ENCODE results near the gene PARP1.
"Not testable (repeated sequence)": the region's sequence is repeated elsewhere in the genome, so short reads cannot be mapped to it uniquely, and the experiment has no call there.

Gene PARP1

DNA sequence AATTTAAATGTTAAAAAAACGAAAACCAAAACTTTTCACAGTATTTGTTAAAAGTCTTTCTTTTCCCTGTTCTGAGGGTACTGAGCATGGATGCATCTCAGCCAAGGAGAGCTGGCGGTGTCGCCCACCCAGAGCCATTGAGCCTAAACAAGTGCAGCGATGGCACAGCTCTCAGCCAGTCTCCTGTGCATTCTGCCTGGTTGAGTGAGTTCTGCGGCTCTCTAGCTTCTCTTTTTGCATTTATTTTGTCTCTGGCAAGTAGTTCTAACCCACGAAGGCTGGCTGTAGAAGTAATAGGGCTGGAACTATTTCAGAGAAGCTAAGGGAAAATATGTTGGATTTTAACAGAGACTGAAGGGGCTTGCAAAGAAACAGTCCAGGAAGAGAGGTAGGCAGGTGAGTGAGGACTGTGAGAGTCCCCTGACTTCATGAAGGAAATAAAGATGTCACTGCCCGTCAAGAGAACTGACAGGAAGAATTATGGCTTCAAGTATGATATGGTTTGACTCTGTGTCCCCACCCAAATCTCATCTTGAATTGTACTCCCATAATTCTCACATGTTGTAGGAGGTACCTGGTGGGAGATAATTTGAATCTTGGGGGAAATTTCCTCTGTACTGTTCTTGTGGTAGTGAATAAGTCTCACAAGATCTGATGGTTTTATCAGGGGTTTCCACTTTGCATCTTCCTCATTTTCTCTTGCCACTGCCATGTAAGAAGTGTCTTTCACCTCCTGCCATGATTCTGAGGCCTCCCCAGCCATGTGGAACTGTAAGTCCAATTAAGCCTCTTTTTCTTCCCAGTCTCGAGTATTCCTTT lies 63.2 kb downstream of the PARP1 start:
- H3K4me1 Mint-ChIP-seq (ENCODE audit: low read depth), result no peaks in the 10 kb centered on the region
- H3K4me3 Mint-ChIP-seq, result no peak overlapping the region
- no peaks in the 10 kb centered on the region for H3K36me3 Mint-ChIP-seq (ENCODE audit: low read depth)
- H3K9me3 Mint-ChIP-seq, result peaks cover 3% of the 10 kb centered on the region
- no peak overlapping the region for H3K27ac Mint-ChIP-seq
- no peak for DNase-seq
- peaks cover 7% of the 10 kb centered on the region for H3K27me3 Mint-ChIP-seq

DNA sequence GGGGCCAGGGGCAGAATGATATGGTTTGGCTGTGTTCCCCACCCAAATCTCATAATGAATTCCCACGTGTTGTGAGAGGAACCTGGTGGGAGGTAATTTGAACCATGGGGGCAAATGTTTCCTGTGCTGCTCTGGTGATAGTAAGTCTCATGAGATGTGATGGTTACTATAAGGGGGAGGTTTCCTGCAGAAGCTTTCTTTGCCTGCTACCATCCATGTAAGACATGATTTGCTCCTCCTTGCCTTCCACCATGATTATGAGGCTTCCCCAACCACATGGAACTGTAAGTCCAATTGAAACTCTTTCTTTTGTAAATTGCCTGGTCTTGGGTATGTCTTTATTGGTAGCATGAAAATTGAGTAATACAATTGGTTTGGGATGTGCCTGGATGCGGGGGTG lies 65.2 kb downstream of the PARP1 start:
- no peak for DNase-seq
- H3K4me1 Mint-ChIP-seq (ENCODE audit: low read depth), result peaks cover 4% of the 10 kb centered on the region
- no peak overlapping the region for H3K27ac Mint-ChIP-seq
- no peak overlapping the region for H3K4me3 Mint-ChIP-seq
- no peaks in the 10 kb centered on the region for H3K36me3 Mint-ChIP-seq (ENCODE audit: low read depth)
- H3K27me3 Mint-ChIP-seq, result peaks cover 7% of the 10 kb centered on the region
- peaks cover 3% of the 10 kb centered on the region for H3K9me3 Mint-ChIP-seq

DNA sequence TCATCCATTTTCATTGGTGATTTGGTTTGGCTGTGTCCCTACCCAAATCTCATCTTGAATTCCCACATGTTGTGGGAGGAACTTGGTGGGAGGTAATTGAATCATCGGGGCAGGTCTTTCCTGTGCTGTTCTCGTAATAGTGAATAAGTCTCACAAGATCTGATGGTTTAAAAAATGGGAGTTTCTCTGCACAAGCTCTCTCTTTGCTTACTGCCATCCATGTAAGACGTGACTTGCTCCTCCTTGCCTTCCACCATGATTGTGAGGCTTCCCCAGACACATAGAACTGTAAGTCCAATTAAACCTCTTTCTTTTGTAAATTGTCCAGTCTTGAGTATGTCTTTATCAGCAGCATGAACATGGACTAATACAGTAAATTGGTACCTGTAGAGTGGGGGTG lies 67.8 kb downstream of the PARP1 start:
- H3K4me1 Mint-ChIP-seq (ENCODE audit: low read depth), result peaks cover 12% of the 10 kb centered on the region
- not testable (repeated sequence) for H3K36me3 Mint-ChIP-seq (ENCODE audit: low read depth); H3K27me3 Mint-ChIP-seq; H3K4me3 Mint-ChIP-seq; H3K9me3 Mint-ChIP-seq; H3K27ac Mint-ChIP-seq; DNase-seq

DNA sequence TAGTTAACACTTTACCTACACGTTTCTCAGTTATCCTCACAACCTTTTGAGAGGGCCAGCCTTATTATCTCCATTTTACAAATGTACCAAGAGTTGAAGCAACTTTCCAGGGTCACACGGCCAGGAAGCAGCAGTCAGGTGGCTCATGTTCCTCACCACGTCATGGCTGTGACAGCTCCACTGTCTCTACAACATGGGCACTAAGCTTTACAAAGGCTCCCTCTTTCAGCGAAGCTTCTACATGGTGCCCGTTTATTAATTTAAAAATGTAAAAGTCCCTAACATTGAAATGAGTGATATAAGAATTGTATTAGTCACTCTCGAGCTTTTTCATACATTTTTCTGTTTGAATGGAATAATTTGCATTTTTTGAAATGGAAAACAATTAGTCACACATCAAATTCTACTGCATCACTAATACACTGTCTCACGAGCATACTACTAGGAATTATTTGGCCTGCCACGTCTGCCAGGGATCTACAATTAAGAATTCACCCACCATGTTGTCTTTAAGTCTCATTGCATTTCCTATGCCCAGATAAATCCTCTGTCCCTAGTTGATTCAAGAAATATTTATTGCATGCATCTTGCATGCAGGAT lies 70.5 kb downstream of the PARP1 start:
- Mint-ChIP-seq H3K4me3 (no peak overlapping the region), H3K27me3 (peaks cover 7% of the 10 kb centered on the region), H3K9me3 (peaks cover 3% of the 10 kb centered on the region), H3K36me3 (ENCODE audit: low read depth) (no peaks in the 10 kb centered on the region), H3K4me1 (ENCODE audit: low read depth) (peaks cover 19% of the 10 kb centered on the region), H3K27ac (peak overlapping the region; percentile 84)
- DNase-seq, result no peak

DNA sequence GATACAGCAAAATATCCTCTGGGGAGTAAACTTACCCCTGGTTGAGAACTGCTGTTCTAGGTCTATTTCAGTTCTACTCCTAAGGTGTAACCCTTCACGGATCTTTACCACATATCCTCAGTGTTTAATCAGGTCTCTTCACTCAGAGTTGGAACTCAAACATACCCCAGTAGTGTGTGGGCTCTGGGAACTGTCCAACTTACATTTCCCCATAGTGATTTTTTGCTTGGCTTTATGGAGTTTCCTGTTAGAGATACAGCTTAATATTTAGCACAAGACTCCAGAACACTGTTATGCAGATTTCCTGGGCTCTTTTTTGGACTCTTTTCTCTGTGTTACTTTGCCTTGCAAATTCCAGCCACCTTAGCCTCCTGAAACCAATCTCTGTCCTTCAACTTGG lies 72.2 kb downstream of the PARP1 start:
- Mint-ChIP-seq H3K9me3 (peaks cover 2% of the 10 kb centered on the region), H3K27me3 (peaks cover 6% of the 10 kb centered on the region), H3K4me1 (ENCODE audit: low read depth) (peaks cover 19% of the 10 kb centered on the region), H3K27ac (no peak overlapping the region), H3K4me3 (no peak overlapping the region), H3K36me3 (ENCODE audit: low read depth) (no peaks in the 10 kb centered on the region)
- DNase-seq, result no peak

DNA sequence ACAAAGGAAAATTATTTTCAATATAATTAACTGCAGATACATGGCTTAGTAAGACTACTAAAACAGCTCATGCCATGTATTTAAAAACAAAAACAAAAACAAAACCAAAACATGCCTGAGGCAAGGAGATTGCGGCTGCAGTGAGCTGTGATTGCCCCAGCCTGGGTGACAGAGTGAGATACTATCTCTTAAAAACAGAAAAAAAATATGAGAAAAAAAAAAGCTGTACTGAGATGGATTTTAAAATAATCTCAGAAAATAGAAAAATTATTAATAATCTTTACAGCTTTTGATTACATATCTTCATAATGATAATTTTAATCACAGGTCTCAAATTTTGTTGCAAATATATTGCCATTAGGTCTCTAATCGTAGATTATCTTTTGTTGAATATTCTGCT lies 74.9 kb downstream of the PARP1 start:
- no peak overlapping the region for H3K27ac Mint-ChIP-seq
- DNase-seq, result no peak
- peak overlapping the region; percentile 9 for H3K4me3 Mint-ChIP-seq

DNA sequence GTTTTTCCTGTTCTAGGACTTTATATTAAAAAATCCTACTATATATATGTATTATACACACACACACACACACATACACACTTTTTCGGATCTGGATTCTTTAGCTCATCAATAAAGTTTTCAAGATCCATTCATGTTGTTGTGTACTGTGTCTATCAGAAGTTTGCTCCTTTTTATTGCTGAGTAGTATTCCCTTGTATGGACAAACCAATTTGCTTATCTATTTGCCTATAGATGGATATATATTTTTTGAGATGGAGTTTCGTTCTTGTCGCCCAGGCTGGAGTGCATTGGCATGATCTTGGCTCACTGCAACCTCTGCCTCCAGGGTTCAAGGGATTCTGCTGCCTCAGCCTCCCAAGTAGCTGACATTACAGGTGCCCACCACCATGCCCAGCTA lies 78.7 kb downstream of the PARP1 start:
- no peak overlapping the region for H3K4me3 Mint-ChIP-seq
- H3K27me3 Mint-ChIP-seq, result no peaks in the 10 kb centered on the region
- peaks cover 7% of the 10 kb centered on the region for H3K4me1 Mint-ChIP-seq (ENCODE audit: low read depth)
- H3K9me3 Mint-ChIP-seq, result no peaks in the 10 kb centered on the region
- DNase-seq, result no peak
- no peak overlapping the region for H3K27ac Mint-ChIP-seq
- H3K36me3 Mint-ChIP-seq (ENCODE audit: low read depth), result no peaks in the 10 kb centered on the region

More for the DNA sequence above, 74.9 kb downstream of the PARP1 start:
- peaks cover 17% of the 10 kb centered on the region for H3K4me1 Mint-ChIP-seq (ENCODE audit: low read depth)
- no peaks in the 10 kb centered on the region for H3K36me3 Mint-ChIP-seq (ENCODE audit: low read depth)
- H3K27me3 Mint-ChIP-seq, result no peaks in the 10 kb centered on the region
- no peaks in the 10 kb centered on the region for H3K9me3 Mint-ChIP-seq

DNA sequence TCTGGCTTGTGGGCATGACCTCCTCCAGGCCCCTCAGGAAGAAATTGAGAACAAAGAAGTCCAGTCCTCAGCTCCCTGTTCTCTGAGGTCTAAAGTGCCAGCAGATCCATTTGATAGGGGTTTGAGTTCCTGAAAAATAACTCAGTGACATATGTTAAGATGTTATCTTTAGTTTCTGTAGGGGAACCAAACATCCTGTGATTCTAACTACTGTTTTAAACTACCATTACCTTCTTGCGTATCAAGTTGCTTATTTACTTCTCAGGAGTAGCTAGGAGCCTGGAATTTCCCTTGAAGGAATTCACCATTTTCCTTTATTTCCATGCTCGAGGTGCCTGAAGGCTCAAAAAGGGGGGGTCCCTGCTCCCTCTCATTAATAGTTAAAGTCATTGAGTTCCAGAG lies 80.1 kb downstream of the PARP1 start:
- no peak overlapping the region for H3K4me3 Mint-ChIP-seq
- no peak for DNase-seq
- no peaks in the 10 kb centered on the region for H3K36me3 Mint-ChIP-seq (ENCODE audit: low read depth)
- H3K27ac Mint-ChIP-seq, result no peak overlapping the region
- H3K4me1 Mint-ChIP-seq (ENCODE audit: low read depth), result no peaks in the 10 kb centered on the region
- peaks cover 3% of the 10 kb centered on the region for H3K27me3 Mint-ChIP-seq
- no peaks in the 10 kb centered on the region for H3K9me3 Mint-ChIP-seq

DNA sequence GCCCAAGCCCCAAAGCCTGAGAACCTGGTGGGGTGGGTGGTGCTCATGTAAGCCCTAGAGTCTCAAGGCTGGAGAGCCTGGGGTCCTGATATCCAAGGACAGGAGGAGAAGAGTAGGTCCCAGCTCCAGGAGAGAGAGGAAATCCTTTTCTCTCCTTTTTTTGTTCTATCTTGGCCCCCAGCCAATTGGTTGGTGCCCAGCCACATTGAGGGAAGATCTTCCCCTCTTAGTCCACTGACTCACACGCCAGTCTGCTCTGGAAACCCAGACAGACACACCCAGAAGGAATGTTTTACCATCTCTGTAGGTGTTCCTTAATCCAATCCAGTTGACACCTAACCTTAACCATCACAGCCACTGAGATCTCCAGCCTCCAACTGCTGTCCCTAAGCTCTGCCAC lies 82.7 kb downstream of the PARP1 start:
- Mint-ChIP-seq H3K36me3 (ENCODE audit: low read depth) (no peaks in the 10 kb centered on the region), H3K4me3 (no peak overlapping the region), H3K27me3 (peaks cover 20% of the 10 kb centered on the region), H3K4me1 (ENCODE audit: low read depth) (no peaks in the 10 kb centered on the region), H3K27ac (no peak overlapping the region), H3K9me3 (no peaks in the 10 kb centered on the region)
- DNase-seq, result no peak

DNA sequence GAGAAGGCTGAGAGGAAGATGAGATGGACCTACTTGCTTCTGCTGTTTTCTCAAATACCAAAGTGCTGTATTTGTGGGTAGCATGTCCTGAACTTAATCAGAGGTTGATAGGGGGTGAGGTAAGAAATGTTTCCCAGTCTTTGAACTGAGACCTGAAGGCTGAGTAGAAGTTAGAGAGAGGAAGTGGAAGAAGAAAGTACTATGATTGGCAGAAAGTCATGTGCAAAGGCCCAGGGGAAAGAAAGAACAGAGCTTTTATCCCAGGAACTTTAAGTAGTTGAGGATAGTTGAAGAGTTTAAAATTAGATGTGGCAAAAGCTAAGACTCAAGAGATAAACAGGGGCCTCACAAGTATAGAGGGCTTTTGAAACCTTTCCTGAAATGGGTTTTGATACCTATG lies 83.4 kb downstream of the PARP1 start:
- peaks cover 20% of the 10 kb centered on the region for H3K27me3 Mint-ChIP-seq
- H3K4me1 Mint-ChIP-seq (ENCODE audit: low read depth), result no peaks in the 10 kb centered on the region
- no peaks in the 10 kb centered on the region for H3K36me3 Mint-ChIP-seq (ENCODE audit: low read depth)
- H3K27ac Mint-ChIP-seq, result no peak overlapping the region
- no peak overlapping the region for H3K4me3 Mint-ChIP-seq
- no peak for DNase-seq
- H3K9me3 Mint-ChIP-seq, result no peaks in the 10 kb centered on the region

DNA sequence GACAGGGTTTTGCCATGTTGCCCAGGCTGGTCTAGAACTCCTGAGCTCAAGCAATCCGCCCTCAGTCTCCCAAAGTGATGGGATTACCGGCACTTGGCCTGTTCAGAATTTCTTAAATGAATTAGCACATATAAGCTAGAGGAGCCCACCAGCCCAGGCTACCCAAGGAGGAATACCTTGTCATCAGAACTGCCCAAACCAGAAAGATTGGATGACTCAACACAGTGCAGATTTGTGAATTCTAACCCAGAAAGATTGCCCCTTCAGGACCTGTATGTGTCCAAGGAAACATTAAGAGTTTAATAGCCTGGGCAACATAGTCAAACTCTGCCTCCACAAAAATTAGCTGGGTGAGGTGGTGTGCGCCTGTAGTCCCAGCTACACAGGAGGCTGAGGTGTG lies 84.9 kb downstream of the PARP1 start:
- DNase-seq, result no peak
- Mint-ChIP-seq H3K27ac (no peak overlapping the region), H3K36me3 (ENCODE audit: low read depth) (no peaks in the 10 kb centered on the region), H3K4me3 (no peak overlapping the region), H3K4me1 (ENCODE audit: low read depth) (no peaks in the 10 kb centered on the region), H3K9me3 (no peaks in the 10 kb centered on the region), H3K27me3 (peaks cover 23% of the 10 kb centered on the region)

DNA sequence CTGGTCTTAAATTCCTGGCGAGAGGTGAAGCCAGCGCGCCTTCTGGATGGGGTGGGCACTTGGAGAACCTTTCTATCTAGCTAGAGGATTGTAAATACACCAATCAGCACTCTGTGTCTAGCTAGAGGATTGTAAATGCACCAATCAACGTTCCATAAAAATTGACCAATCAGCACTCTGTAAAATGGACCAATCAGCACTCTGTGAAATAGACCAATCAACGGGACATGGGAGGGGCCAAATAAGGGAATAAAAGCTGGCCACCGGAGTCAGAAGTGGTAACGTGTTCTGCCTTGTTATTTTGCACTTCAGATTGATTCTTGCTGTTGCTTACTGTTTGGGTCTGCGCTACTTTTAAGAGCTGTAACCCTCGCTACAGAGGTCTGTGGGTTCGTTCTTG lies 87.0 kb downstream of the PARP1 start:
- Mint-ChIP-seq H3K4me1 (ENCODE audit: low read depth) (no peaks in the 10 kb centered on the region), H3K9me3 (no peaks in the 10 kb centered on the region), H3K27ac (no peak overlapping the region), H3K36me3 (ENCODE audit: low read depth) (no peaks in the 10 kb centered on the region), H3K4me3 (no peak overlapping the region), H3K27me3 (peaks cover 31% of the 10 kb centered on the region)
- no peak for DNase-seq

DNA sequence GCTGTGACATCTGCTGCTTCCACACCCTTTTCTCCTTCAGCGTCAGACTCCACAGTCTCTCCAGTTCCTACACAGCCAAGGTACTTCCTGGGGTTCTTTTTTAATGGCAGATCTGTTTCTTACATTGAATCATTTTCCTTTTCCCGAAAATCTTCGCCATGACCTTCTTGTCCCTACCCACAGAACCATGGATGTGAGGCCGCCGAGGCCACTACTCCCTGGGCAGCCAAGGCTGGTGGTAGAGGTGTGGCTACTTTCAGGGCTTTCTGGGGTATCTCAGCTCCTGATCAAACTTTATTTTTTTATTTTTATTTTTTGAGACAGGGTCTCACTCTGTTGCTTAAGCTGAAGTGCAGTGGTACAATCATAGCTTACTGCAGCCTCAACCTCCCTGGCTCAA lies 89.4 kb downstream of the PARP1 start:
- Mint-ChIP-seq H3K27ac (no peak overlapping the region), H3K36me3 (ENCODE audit: low read depth) (no peaks in the 10 kb centered on the region), H3K27me3 (peaks cover 32% of the 10 kb centered on the region), H3K4me1 (ENCODE audit: low read depth) (no peaks in the 10 kb centered on the region), H3K9me3 (no peaks in the 10 kb centered on the region), H3K4me3 (no peak overlapping the region)
- DNase-seq, result no peak

DNA sequence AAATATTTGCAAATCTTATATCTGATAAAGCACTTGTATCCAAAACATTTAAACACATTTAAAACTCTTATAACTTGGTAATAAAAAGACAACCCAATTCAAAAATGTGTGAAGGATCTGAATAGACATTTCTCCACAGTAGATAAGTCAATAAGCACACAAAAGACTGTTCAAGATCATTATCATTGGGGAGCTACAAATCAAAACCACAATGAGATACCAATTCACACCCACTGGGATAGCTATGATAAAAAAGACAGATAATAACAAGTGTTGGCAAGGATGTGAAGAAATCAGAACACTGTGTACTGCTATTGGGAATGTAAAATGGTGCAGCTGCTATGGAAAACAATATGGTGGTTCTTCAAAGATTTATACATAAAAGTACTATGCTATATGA lies 93.8 kb downstream of the PARP1 start:
- Mint-ChIP-seq H3K27ac (no peak overlapping the region), H3K4me3 (no peak overlapping the region), H3K9me3 (no peaks in the 10 kb centered on the region), H3K27me3 (peaks cover 43% of the 10 kb centered on the region), H3K36me3 (ENCODE audit: low read depth) (no peaks in the 10 kb centered on the region), H3K4me1 (ENCODE audit: low read depth) (peaks cover 10% of the 10 kb centered on the region)
- DNase-seq, result no peak

DNA sequence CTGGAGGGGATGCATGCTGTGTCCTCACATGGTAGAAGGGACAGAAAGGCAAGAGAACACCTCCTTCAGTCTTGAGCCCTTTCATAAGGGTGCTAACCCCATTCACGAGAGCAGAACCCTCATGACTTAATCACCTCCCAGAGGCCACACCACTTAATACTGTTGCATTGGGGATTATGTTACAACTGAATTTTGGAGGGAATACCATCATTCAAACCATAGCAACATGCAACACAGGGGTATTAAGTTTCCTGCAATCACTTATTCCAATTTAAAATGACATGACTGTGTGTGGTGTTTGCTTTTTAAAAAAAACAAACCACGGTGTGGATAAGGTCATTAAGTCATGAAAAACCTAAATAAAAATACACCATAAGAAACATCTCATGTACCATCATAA lies 95.8 kb downstream of the PARP1 start:
- Mint-ChIP-seq H3K4me3 (no peak overlapping the region), H3K4me1 (ENCODE audit: low read depth) (peaks cover 16% of the 10 kb centered on the region), H3K36me3 (ENCODE audit: low read depth) (peaks cover 6% of the 10 kb centered on the region), H3K27me3 (peaks cover 38% of the 10 kb centered on the region), H3K9me3 (no peaks in the 10 kb centered on the region), H3K27ac (no peak overlapping the region)
- DNase-seq, result no peak

Data from activated T-cell treated with anti-CD3 and anti-CD28 coated beads, Interleukin-2, amount 50 U/mL, for 24 hours (primary cell).